AG10803 (cell line): ENCODE measurements around the gene ZNF829.
A peak's percentile ranks its signal among the peaks of the same experiment; 100 is the strongest.

ENCODE experiments used
- DNase-seq: peaks from one replicate; pipeline ENCODE4 v3.0.0; 2010; ENCODE audit warnings: low read depth
- H3K4me3 ChIP-seq: 2 replicates; pipeline ENCODE4 v1.5.1; 2011; ENCODE audit warnings: mild to moderate bottlenecking, low read length, control low read depth
- TF ChIP-seq, protein P1 (sequence below): conservative IDR thresholded peaks from 2 replicates; pipeline ENCODE4 v1.5.1; 2011; ENCODE audit warnings: mild to moderate bottlenecking, low read length, control low read depth, inconsistent platforms

The ZNF829 gene

GRCh38 chr19:36850559-36851442 lies 65.3 kb downstream of the ZNF829 start, which contains the start of gene ZNF345:
ZNF345 (plus strand) TSS chr19:36850876; CDS start chr19:36876831, 25,955 bp downstream.
- H3K4me3 ChIP-seq = peak within 1 kb of the TSS; percentile 99
- TF ChIP-seq, protein P1, sequence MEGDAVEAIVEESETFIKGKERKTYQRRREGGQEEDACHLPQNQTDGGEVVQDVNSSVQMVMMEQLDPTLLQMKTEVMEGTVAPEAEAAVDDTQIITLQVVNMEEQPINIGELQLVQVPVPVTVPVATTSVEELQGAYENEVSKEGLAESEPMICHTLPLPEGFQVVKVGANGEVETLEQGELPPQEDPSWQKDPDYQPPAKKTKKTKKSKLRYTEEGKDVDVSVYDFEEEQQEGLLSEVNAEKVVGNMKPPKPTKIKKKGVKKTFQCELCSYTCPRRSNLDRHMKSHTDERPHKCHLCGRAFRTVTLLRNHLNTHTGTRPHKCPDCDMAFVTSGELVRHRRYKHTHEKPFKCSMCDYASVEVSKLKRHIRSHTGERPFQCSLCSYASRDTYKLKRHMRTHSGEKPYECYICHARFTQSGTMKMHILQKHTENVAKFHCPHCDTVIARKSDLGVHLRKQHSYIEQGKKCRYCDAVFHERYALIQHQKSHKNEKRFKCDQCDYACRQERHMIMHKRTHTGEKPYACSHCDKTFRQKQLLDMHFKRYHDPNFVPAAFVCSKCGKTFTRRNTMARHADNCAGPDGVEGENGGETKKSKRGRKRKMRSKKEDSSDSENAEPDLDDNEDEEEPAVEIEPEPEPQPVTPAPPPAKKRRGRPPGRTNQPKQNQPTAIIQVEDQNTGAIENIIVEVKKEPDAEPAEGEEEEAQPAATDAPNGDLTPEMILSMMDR = no peak
- peak; percentile 93 for DNase-seq

- DNase-seq = peak; percentile 88
- peak overlapping the region; percentile 99 for H3K4me3 ChIP-seq
- TF ChIP-seq, protein P1 = no peak
These were observed 66.2 kb downstream of the ZNF829 start for GRCh38 chr19:36849701-36850558.

DNA sequence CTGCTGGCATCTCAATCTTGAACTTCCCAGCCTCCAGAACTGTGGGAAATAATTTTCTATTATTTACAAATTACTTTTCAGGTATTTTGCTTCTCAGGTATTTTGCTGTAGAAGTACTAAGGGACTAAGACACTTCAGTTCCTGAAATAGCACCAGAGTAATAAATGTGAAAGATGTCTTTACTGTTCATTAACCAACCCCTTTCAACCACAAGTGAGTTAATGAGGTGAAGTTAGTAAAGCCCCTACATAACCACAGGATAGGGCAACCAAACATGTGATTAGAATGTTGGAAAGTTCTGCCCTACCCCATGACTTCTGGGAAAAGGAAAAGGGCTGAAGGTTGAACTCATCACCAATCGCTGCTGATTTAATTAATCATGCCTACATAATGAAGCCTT lies 68.1 kb downstream of the ZNF829 start:
- TF ChIP-seq, protein P1 = no peak
- H3K4me3 ChIP-seq = no peak overlapping the region
- DNase-seq = no peak

DNA sequence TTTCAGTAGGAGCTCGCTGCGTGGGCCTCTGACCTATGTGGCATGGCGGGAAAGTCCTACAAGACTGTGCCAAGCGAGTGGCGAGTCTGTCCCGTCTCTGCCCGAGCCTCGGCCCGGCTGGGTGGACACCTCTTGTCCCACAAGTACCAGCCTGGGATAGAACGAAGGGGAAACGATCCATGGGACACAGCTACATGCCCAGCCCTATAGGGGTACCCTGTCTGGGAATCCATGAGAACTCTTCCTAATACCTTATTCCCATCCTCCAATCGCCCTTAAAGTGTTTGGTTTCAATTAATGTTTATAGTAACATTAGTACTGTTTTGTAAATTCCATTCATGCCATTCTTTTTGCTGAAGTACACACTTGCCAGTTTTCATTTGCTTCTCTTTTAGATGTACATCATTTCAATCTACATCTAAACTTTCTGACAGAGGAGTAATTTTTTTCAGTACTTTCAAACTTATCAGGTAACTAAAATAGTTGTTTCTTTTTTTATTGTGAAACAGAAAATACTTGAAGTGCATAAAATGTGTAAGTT lies 77.2 kb downstream of the ZNF829 start:
- TF ChIP-seq, protein P1 = no peak
- DNase-seq = peak; percentile 31
- peak overlapping the region; percentile 88 for H3K4me3 ChIP-seq
